Osteoblast (primary cell): ENCODE measurements around the gene EXOC2. TPM values are rescaled to one million over a fixed set of nuclear protein-coding genes. Genes with fewer than 3 reads are reported as not detected.

Experiments used
- DNase-seq: peaks from one replicate; pipeline ENCODE4 v3.0.0; 2011; ENCODE audit warnings: low spot score, mixed read lengths; ENCODE audit not compliant: insufficient read length; ENCODE audit errors: missing footprints
- H2AFZ ChIP-seq: 2 replicates; pipeline ENCODE4 v1.6.0; 2011; ENCODE audit warnings: mild to moderate bottlenecking, low read length
- H3K27ac ChIP-seq: 2 replicates; pipeline ENCODE4 v1.5.1; 2011; ENCODE audit warnings: mild to moderate bottlenecking, low read depth, low read length, moderate library complexity
- H3K27me3 ChIP-seq: 2 replicates; pipeline ENCODE4 v1.6.0; 2012; ENCODE audit warnings: mild to moderate bottlenecking, control low read depth, inconsistent platforms, low read length, moderate library complexity; ENCODE audit not compliant: insufficient read depth
- H3K36me3 ChIP-seq: 2 replicates; pipeline ENCODE4 v1.5.1; 2011; ENCODE audit warnings: mild to moderate bottlenecking, low read length, control low read depth, moderate library complexity; ENCODE audit not compliant: insufficient read depth
- H3K4me1 ChIP-seq: 2 replicates; pipeline ENCODE4 v1.5.1; 2011; ENCODE audit warnings: mild to moderate bottlenecking, low read length, control low read depth, moderate library complexity; ENCODE audit not compliant: insufficient read depth
- H3K4me2 ChIP-seq: 2 replicates; pipeline ENCODE4 v1.6.0; 2011; ENCODE audit warnings: mild to moderate bottlenecking, low read length; ENCODE audit not compliant: insufficient read depth
- H3K4me3 ChIP-seq: fragments of 200-600 bp; sonication (generic); 3 replicates; pipeline ENCODE4 v1.5.1; 2012; ENCODE audit warnings: mild to moderate bottlenecking, low read length, inconsistent platforms; ENCODE audit not compliant: insufficient read depth
- H3K79me2 ChIP-seq: 2 replicates; pipeline ENCODE4 v1.6.0; 2012; ENCODE audit warnings: mild to moderate bottlenecking, low read length, control low read depth, inconsistent platforms; ENCODE audit not compliant: insufficient read depth
- H3K9me3 ChIP-seq: 2 replicates; pipeline ENCODE4 v1.5.1; 2011; ENCODE audit warnings: low read depth, low read length, control low read depth
- H4K20me1 ChIP-seq: 2 replicates; pipeline ENCODE4 v1.6.0; 2012; ENCODE audit warnings: mild to moderate bottlenecking, low read length, control low read depth; ENCODE audit not compliant: insufficient read depth
- total RNA-seq: library from RNA; depleted of rRNA; stranded (reverse); fragments of >200 nt; gene quantifications from 2 replicates; pipeline ENCODE4 v1.2.3, GENCODE V29; 2012
- TF ChIP-seq, protein P1 (sequence below): IDR thresholded peaks from 2 replicates; pipeline ENCODE4 v1.5.1; 2011; ENCODE audit warnings: mild to moderate bottlenecking, low read depth, low read length, moderate library complexity; ENCODE audit errors: extremely low read depth

Gene EXOC2
- total RNA-seq, 1 donor, result 19.5 TPM

DNA sequence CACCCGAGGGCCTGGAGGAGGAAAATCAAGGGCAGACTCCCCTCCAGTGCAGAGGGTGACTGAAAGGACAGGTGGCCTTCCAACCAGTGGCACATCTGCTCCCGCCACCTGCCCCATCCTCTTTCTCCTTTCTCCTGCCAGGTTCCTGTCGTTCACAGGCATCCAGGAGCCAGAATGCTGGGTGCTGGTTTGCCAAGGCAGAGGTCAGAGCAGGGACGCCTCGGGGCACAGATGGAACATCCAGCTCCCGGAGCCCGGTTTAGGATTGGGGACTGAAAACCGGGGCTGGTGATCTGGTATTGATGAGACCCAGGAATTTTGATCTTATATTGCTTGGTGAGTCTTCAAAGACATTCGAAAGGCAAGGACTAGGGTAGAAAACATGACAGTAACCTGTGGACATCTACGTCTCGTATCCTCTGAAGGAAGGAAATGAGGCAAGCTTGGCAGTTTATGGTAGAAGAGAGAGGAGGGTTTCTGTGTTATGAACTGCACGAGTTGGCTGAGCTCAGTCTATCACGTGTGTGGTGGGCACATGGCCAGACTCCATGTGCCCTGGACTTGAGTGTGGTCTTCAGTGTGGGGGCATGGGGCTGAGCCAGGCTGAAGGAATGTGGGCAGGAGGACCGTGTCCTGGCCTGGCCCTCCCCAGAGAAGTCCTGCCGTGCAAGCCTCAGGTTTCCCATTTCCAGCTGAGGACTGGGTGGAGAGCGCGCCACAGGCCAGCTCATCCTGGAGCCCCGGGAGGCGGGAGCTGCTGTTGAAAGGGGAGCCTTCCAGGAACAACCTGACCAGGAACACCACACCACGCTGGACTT, 227.2 kb downstream of the EXOC2 start:
- Histone ChIP-seq H3K9me3 (no peaks in the 10 kb centered on the region), H3K4me2 (no peak overlapping the region), H3K27ac (no peak overlapping the region), H3K27me3 (no peaks in the 10 kb centered on the region), H3K36me3 (no peaks in the 10 kb centered on the region), H3K4me1 (no peaks in the 10 kb centered on the region), H3K79me2 (no peaks in the 10 kb centered on the region), H3K4me3 (no peak overlapping the region), H2AFZ (no peak overlapping the region), H4K20me1 (no peaks in the 10 kb centered on the region)
- no peak for DNase-seq
- TF ChIP-seq, protein P1, sequence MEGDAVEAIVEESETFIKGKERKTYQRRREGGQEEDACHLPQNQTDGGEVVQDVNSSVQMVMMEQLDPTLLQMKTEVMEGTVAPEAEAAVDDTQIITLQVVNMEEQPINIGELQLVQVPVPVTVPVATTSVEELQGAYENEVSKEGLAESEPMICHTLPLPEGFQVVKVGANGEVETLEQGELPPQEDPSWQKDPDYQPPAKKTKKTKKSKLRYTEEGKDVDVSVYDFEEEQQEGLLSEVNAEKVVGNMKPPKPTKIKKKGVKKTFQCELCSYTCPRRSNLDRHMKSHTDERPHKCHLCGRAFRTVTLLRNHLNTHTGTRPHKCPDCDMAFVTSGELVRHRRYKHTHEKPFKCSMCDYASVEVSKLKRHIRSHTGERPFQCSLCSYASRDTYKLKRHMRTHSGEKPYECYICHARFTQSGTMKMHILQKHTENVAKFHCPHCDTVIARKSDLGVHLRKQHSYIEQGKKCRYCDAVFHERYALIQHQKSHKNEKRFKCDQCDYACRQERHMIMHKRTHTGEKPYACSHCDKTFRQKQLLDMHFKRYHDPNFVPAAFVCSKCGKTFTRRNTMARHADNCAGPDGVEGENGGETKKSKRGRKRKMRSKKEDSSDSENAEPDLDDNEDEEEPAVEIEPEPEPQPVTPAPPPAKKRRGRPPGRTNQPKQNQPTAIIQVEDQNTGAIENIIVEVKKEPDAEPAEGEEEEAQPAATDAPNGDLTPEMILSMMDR, result no peak

- Histone ChIP-seq H3K4me3 (no peak overlapping the region), H2AFZ (no peak overlapping the region), H4K20me1 (no peaks in the 10 kb centered on the region), H3K9me3 (no peaks in the 10 kb centered on the region), H3K27ac (no peak overlapping the region), H3K79me2 (no peaks in the 10 kb centered on the region), H3K4me2 (no peak overlapping the region), H3K36me3 (no peaks in the 10 kb centered on the region), H3K27me3 (peaks cover 10% of the 10 kb centered on the region), H3K4me1 (peaks cover 13% of the 10 kb centered on the region)
- no peak for DNase-seq
- TF ChIP-seq, protein P1, result no peak
Observed at GRCh38 chr6:456887-457286, 236.1 kb downstream of the EXOC2 start.

DNA sequence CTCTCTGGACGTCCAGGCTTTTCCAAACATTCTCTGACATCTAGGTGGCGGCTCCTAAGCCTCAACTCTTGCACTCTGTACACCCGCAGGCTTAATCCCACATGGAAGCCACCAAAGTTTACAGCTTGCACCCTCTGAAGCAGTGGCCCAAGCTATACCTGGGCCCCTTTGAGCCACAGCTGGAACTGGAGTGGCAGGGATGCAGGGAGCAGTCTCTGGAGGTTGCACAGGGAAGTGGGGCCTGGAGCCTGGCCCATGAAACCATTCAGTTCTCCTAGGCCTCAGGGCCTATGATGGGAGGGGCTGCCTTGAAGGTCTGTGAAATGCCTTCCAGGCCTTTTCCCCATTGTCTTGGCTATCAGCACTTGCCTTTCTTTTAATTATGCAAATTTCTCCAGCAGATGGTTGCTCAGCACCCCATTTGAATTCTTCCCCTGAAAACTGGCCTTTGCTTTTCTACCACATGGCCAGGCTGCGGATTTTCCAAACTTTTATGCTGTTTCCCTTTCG, 236.5 kb downstream of the EXOC2 start:
- no peaks in the 10 kb centered on the region for H3K79me2 ChIP-seq

DNA sequence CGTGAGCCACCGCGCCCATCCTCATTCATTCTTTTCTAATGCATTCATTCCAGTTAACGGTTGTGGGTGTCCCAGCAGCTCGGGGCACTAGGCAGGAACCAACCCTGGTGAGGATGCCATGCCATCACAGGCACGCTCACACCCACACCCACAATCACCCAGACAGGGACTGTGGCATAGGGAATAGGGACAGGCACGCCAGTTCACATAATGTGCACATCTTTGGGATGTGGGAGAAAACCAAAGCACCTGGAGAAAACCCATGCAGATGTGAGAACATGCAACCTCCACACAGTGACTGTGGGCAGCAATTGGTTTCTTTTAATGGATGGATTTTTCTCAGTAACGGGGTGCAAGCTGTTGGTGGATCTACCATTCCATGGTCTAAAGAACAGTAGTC, 237.1 kb downstream of the EXOC2 start:
- DNase-seq, result no peak
- TF ChIP-seq, protein P1, result no peak
- Histone ChIP-seq H3K36me3 (no peaks in the 10 kb centered on the region), H3K27me3 (peaks cover 10% of the 10 kb centered on the region), H3K27ac (no peak overlapping the region), H3K79me2 (no peaks in the 10 kb centered on the region), H3K4me2 (no peak overlapping the region), H2AFZ (no peak overlapping the region), H3K4me1 (peaks cover 14% of the 10 kb centered on the region), H3K4me3 (no peak overlapping the region), H4K20me1 (no peaks in the 10 kb centered on the region), H3K9me3 (no peaks in the 10 kb centered on the region)

More for the DNA sequence above, 236.5 kb downstream of the EXOC2 start:
- Histone ChIP-seq H3K27ac (no peak overlapping the region), H4K20me1 (no peaks in the 10 kb centered on the region), H2AFZ (no peak overlapping the region), H3K27me3 (peaks cover 10% of the 10 kb centered on the region), H3K4me3 (no peak overlapping the region), H3K36me3 (no peaks in the 10 kb centered on the region), H3K9me3 (no peaks in the 10 kb centered on the region), H3K4me2 (no peak overlapping the region), H3K4me1 (peaks cover 14% of the 10 kb centered on the region)
- DNase-seq, result no peak
- TF ChIP-seq, protein P1, result no peak
